Neural progenitor cell (in vitro differentiated cells): ENCODE results near the gene MRO. TPM values are rescaled to one million over a fixed set of nuclear protein-coding genes. Genes with fewer than 3 reads are reported as not detected.

Experiments
- DNase-seq: peaks from one replicate; pipeline ENCODE4 v3.0.0-alpha.2; 2016; ENCODE audit warnings: low spot score
- H2AFZ ChIP-seq: fragments of 200-600 bp; sonication (generic); replicated peaks from 2 replicates; pipeline ENCODE4 v1.6.1; 2016; ENCODE audit warnings: antibody characterized with exemption
- H3F3A ChIP-seq: fragments of 200-600 bp; sonication (generic); 2 replicates; pipeline ENCODE4 v1.6.1; 2016; ENCODE audit warnings: antibody characterized with exemption, low read depth
- H3K27ac ChIP-seq: fragments of 200-600 bp; sonication (generic); 2 replicates; pipeline ENCODE4 v1.5.1; 2016; ENCODE audit warnings: mild to moderate bottlenecking
- H3K27me3 ChIP-seq: fragments of 200-600 bp; sonication (generic); 2 replicates; pipeline ENCODE4 v1.6.1; 2016; ENCODE audit warnings: mild to moderate bottlenecking, moderate library complexity
- H3K36me3 ChIP-seq: fragments of 200-600 bp; sonication (generic); 2 replicates; pipeline ENCODE4 v1.5.1; 2016
- H3K4me1 ChIP-seq: fragments of 200-600 bp; sonication (generic); 2 replicates; pipeline ENCODE4 v1.6.1; 2016; ENCODE audit warnings: mixed run types
- H3K4me2 ChIP-seq: fragments of 200-600 bp; sonication (generic); 2 replicates; pipeline ENCODE4 v1.6.1; 2016
- H3K4me3 ChIP-seq: fragments of 200-600 bp; sonication (generic); 2 replicates; pipeline ENCODE4 v1.5.1; 2016
- H3K79me2 ChIP-seq: fragments of 200-600 bp; sonication (generic); 2 replicates; pipeline ENCODE4 v1.6.1; 2016; ENCODE audit warnings: low read depth
- H3K9ac ChIP-seq: fragments of 200-600 bp; sonication (generic); 2 replicates; pipeline ENCODE4 v1.6.1; 2016
- H3K9me3 ChIP-seq: fragments of 200-600 bp; sonication (generic); 2 replicates; pipeline ENCODE4 v1.5.1; 2016; ENCODE audit warnings: low read depth
- H4K20me1 ChIP-seq: fragments of 200-600 bp; sonication (generic); 2 replicates; pipeline ENCODE4 v1.6.1; 2016; ENCODE audit warnings: low read depth
- H3K27ac Mint-ChIP-seq: 3 replicates; pipeline ENCODE4 v1.8.0; 2021; ENCODE audit warnings: mixed read lengths
- H3K27me3 Mint-ChIP-seq: 2 replicates; pipeline ENCODE4 v1.8.0; 2022; ENCODE audit warnings: low read depth, mild to moderate bottlenecking, inconsistent platforms, moderate library complexity, mixed read lengths; ENCODE audit not compliant: insufficient read depth
- H3K36me3 Mint-ChIP-seq: 3 replicates; pipeline ENCODE4 v1.8.0; 2021; ENCODE audit warnings: mixed read lengths
- H3K4me1 Mint-ChIP-seq: 3 replicates; pipeline ENCODE4 v1.8.0; 2021; ENCODE audit warnings: mixed read lengths
- H3K4me3 Mint-ChIP-seq: 3 replicates; pipeline ENCODE4 v1.8.0; 2021; ENCODE audit warnings: mild to moderate bottlenecking, moderate library complexity, mixed read lengths
- H3K9me3 Mint-ChIP-seq: 3 replicates; pipeline ENCODE4 v1.8.0; 2020; ENCODE audit warnings: mixed read lengths
- EZH2 ChIP-seq: fragments of 200-600 bp; sonication (generic); IDR thresholded peaks from 2 replicates; pipeline ENCODE4 v1.6.1; 2017; ENCODE audit warnings: antibody characterized with exemption, mild to moderate bottlenecking, moderate library complexity
- EZH2phosphoT487 ChIP-seq: fragments of 200-600 bp; sonication (generic); IDR thresholded peaks from 2 replicates; pipeline ENCODE4 v1.6.1; 2017; ENCODE audit warnings: antibody characterized with exemption
- total RNA-seq: library from RNA; depleted of rRNA; stranded (reverse); fragments of >200 nt; gene quantifications from 2 replicates; pipeline ENCODE4 v1.2.3, GENCODE V29; 2015; ENCODE audit warnings: low replicate concordance
- TF ChIP-seq, protein P1 (sequence below): fragments of 200-600 bp; sonication (generic); IDR thresholded peaks from 2 replicates; pipeline ENCODE4 v1.5.1; 2017; ENCODE audit warnings: antibody characterized with exemption, mild to moderate bottlenecking

MRO gene
- 0.06 TPM in 1 of 2 replicates, not detected in the other for total RNA-seq

DNA sequence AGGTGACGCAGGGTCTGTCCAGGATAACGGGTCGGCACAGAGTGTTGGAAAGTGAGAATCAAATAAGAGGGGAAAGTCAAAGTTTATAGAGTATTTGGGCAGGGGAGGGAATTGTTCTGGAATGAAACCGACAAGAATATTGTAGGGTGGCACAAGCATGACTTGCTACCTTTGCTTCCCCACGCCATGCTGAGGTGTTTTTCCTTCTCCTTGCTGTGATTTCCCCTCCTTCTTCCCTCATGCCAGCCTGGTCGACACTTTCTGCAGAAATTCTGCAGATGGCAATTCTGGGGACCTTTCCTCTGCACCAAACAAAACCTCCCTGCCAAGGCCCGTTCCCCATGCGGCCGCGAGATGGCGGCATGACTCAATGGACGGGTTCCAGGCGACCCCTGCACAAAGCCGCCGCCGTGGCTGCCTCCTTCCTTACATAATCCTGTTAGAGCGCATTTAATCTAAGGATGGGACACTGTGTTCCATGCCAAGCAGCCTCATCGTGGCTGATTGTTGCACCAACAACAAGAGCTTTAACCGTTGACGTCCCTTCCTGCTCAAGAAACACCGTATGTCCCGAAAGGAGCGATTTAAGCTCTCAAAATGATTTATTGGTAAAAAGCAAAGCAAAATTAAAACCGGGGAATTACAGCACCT lies at the start of gene MRO:
TSS of gene MRO (minus strand) at position 289 of the 651 bp plus-strand sequence. CDS start 10,616 bp downstream, outside the sequence.
- H3K79me2 ChIP-seq: no peaks in the 10 kb centered on the region
- Mint-ChIP-seq H3K27ac (no peak within 1 kb of the TSS), H3K36me3 (no peaks in the 10 kb centered on the region), H3K4me3 (no peak within 1 kb of the TSS), H3K4me1 (peaks cover 18% of the 10 kb centered on the region), H3K9me3 (no peaks in the 10 kb centered on the region), H3K27me3 (no peaks in the 10 kb centered on the region)
- H3K9me3 ChIP-seq: no peaks in the 10 kb centered on the region
- H3F3A ChIP-seq: no peaks in the 10 kb centered on the region
- H3K9ac ChIP-seq: no peak within 1 kb of the TSS
- peak within 1 kb of the TSS; percentile 81 for H2AFZ ChIP-seq
- no peak for TF ChIP-seq EZH2phosphoT487
- TF ChIP-seq, protein P1, sequence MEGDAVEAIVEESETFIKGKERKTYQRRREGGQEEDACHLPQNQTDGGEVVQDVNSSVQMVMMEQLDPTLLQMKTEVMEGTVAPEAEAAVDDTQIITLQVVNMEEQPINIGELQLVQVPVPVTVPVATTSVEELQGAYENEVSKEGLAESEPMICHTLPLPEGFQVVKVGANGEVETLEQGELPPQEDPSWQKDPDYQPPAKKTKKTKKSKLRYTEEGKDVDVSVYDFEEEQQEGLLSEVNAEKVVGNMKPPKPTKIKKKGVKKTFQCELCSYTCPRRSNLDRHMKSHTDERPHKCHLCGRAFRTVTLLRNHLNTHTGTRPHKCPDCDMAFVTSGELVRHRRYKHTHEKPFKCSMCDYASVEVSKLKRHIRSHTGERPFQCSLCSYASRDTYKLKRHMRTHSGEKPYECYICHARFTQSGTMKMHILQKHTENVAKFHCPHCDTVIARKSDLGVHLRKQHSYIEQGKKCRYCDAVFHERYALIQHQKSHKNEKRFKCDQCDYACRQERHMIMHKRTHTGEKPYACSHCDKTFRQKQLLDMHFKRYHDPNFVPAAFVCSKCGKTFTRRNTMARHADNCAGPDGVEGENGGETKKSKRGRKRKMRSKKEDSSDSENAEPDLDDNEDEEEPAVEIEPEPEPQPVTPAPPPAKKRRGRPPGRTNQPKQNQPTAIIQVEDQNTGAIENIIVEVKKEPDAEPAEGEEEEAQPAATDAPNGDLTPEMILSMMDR: peak; percentile 92
- peaks cover 27% of the 10 kb centered on the region for H3K4me1 ChIP-seq
- H3K27me3 ChIP-seq: no peaks in the 10 kb centered on the region
- no peaks in the 10 kb centered on the region for H4K20me1 ChIP-seq
- H3K4me2 ChIP-seq: peak within 1 kb of the TSS; percentile 88
- no peaks in the 10 kb centered on the region for H3K36me3 ChIP-seq
- peak within 1 kb of the TSS; percentile 36 for H3K4me3 ChIP-seq
- H3K27ac ChIP-seq: no peak within 1 kb of the TSS
- DNase-seq: peak; percentile 92

DNA sequence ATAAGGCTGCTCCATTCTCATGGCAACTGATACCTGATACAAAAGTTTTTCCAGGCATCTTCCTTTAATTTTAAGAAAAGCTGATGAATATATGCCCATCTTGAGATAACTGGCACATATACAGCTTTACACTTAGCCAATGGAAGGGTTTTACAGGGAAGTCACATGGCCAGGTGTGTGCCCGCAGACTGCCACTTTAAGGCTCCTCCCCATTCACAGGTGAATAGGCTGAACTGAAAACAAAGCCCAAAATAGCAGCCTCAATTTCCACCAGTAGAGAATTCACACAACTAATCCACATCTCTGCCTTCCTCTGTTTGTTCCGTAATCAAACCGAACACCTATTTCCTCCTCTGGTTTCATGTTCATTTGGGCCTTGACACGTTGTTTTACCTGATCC lies 49.3 kb upstream of the MRO start:
- Histone ChIP-seq H3K27ac (no peak overlapping the region), H3K4me2 (no peak overlapping the region), H3K79me2 (no peaks in the 10 kb centered on the region), H3F3A (no peaks in the 10 kb centered on the region), H3K9me3 (no peaks in the 10 kb centered on the region), H4K20me1 (no peaks in the 10 kb centered on the region), H3K4me1 (no peaks in the 10 kb centered on the region), H3K36me3 (no peaks in the 10 kb centered on the region), H3K9ac (no peak overlapping the region), H3K4me3 (no peak overlapping the region), H2AFZ (no peak overlapping the region), H3K27me3 (no peaks in the 10 kb centered on the region)
- TF ChIP-seq, protein P1: no peak
- TF ChIP-seq EZH2phosphoT487 (no peak), EZH2 (no peak)
- no peak overlapping the region for H3K27ac Mint-ChIP-seq
- H3K36me3 Mint-ChIP-seq: no peaks in the 10 kb centered on the region
- H3K4me3 Mint-ChIP-seq: no peak overlapping the region
- peaks cover 11% of the 10 kb centered on the region for H3K4me1 Mint-ChIP-seq
- no peak for DNase-seq
- peaks cover 3% of the 10 kb centered on the region for H3K27me3 Mint-ChIP-seq
- H3K9me3 Mint-ChIP-seq: no peaks in the 10 kb centered on the region

DNA sequence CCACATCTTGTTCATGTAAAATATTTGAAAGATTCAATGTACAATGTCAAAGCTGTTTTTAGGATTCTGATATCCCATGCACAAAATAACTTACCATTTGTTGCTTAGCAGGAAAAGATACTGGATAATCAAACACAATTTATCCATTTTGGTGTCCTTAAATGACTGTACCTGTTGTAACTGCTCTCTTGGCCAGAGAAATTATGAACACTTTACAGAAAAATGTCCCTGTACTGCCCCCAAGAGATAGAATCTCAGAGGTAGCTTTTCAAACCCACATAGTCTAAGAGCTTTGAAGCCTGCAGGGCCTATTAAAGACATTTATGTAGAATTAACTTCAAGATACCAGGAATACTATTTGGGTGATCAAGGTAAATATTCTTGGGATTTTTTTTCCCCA lies 46.9 kb upstream of the MRO start:
- Mint-ChIP-seq H3K4me3 (no peak overlapping the region), H3K4me1 (peaks cover under 1% of the 10 kb centered on the region), H3K9me3 (no peaks in the 10 kb centered on the region), H3K27me3 (no peaks in the 10 kb centered on the region), H3K27ac (no peak overlapping the region), H3K36me3 (no peaks in the 10 kb centered on the region)
- Histone ChIP-seq H3K4me1 (no peaks in the 10 kb centered on the region), H3K9ac (no peak overlapping the region), H3K9me3 (no peaks in the 10 kb centered on the region), H2AFZ (no peak overlapping the region), H3K4me3 (no peak overlapping the region), H3K36me3 (no peaks in the 10 kb centered on the region), H3K79me2 (no peaks in the 10 kb centered on the region), H3K27me3 (no peaks in the 10 kb centered on the region), H3F3A (no peaks in the 10 kb centered on the region), H3K27ac (no peak overlapping the region), H3K4me2 (no peak overlapping the region), H4K20me1 (no peaks in the 10 kb centered on the region)
- TF ChIP-seq, protein P1: no peak
- TF ChIP-seq EZH2phosphoT487 (no peak), EZH2 (no peak)
- no peak for DNase-seq
